Measurements from ENCODE around the gene PAM.

- TF ChIP-seq CTCF (IDR thresholded peaks at IDR 0.05) (no peak), POLR2A (IDR thresholded peaks at IDR 0.05) (no peak), EP300 (IDR thresholded peaks at IDR 0.05) (no peak)
These were observed 311.2 kb downstream of the PAM start for GRCh38 chr5:103066326-103066725.
